B cell (primary cell): ENCODE data around the gene TET1. TPM values are rescaled to one million over a fixed set of nuclear protein-coding genes. Genes with fewer than 3 reads are reported as not detected.

Source experiments
- ATAC-seq: fragments of 200-7000 bp; cut with Tn5 transposase; one replicate; pipeline ENCODE4 v1.10.0; 2021; ENCODE audit warnings: low read depth, mild to moderate bottlenecking, moderate number of reproducible peaks, moderate library complexity
- CTCF ChIA-PET: fragments of 350-600 bp; sonication (Branson Sonifier 250); formaldehyde crosslinking; loops from one replicate; lab custom pipeline; 2021; ENCODE audit warnings: antibody characterized with exemption, inconsistent platforms; lab: Charles Lee
- POLR2A ChIA-PET: fragments of 350-600 bp; sonication (Branson Sonifier 250); formaldehyde crosslinking; loops from one replicate; lab custom pipeline; 2021; ENCODE audit warnings: antibody characterized with exemption; lab: Charles Lee
- DNase-seq: peaks from one replicate; pipeline ENCODE4 v3.0.0; 2013
- H2AFZ ChIP-seq: 2 replicates; pipeline ENCODE4 v1.6.1; 2012; ENCODE audit warnings: mild to moderate bottlenecking, low read depth, low read length; ENCODE audit not compliant: insufficient read depth, poor library complexity, severe bottlenecking
- H3K27ac ChIP-seq, 2 donors: 1 replicate in 1 of 2; 2 replicates in 1 of 2; pipeline ENCODE4 v1.5.1; 2012 to 2013; ENCODE audit warnings: low read length in 2 of 2, mild to moderate bottlenecking in 2 of 2, moderate library complexity in 1 of 2
- H3K27me3 ChIP-seq, 4 experiments: fragments of 200-600 bp in 1 of 4; sonication (generic) in 1 of 4; replicated peaks in 1 of 4; 1 replicate in 2 of 4; 2 replicates in 2 of 4; pipeline versions ENCODE4 v1.6.1 to v1.7.0; 2013 to 2016; ENCODE audit warnings: low read length in 3 of 4, mild to moderate bottlenecking in 2 of 4, mixed read lengths in 1 of 4, moderate library complexity in 1 of 4; ENCODE audit not compliant: insufficient read depth in 4 of 4, control insufficient read depth in 3 of 4; ENCODE audit errors: control extremely low read depth in 1 of 4
- H3K36me3 ChIP-seq, 2 experiments: replicated peaks in 1 of 2; 1 replicate in 1 of 2; 2 replicates in 1 of 2; pipeline versions ENCODE4 v1.6.1 to v1.7.1; 2013; ENCODE audit warnings: low read length in 1 of 2; ENCODE audit not compliant: insufficient read depth in 2 of 2, control insufficient read depth in 1 of 2; ENCODE audit errors: control extremely low read depth in 1 of 2, extremely low read depth in 1 of 2
- H3K4me1 ChIP-seq, 2 donors: fragments of 200-600 bp in 1 of 2; sonication (generic) in 1 of 2; 1 replicate in 1 of 2; 2 replicates in 1 of 2; pipeline versions ENCODE4 v1.5.1 to v1.6.1; 2013 to 2017; ENCODE audit warnings: low read length in 2 of 2; ENCODE audit not compliant: control insufficient read depth in 2 of 2, insufficient read depth in 2 of 2
- H3K4me2 ChIP-seq: replicated peaks from 2 replicates; pipeline ENCODE3; 2012; ENCODE audit warnings: mild to moderate bottlenecking, low read depth, low read length; ENCODE audit not compliant: poor library complexity, severe bottlenecking
- H3K4me3 ChIP-seq, 5 experiments: fragments of 200-600 bp in 1 of 5; sonication (generic) in 1 of 5; 1 replicate in 3 of 5; 2 replicates in 2 of 5; pipeline versions ENCODE4 v1.5.1 to v1.7.0; 2011 to 2016; ENCODE audit warnings: low read length in 4 of 5, mild to moderate bottlenecking in 4 of 5, low read depth in 2 of 5, control low read depth in 1 of 5, moderate library complexity in 1 of 5; ENCODE audit not compliant: insufficient read depth in 1 of 5; ENCODE audit errors: control extremely low read depth in 1 of 5, extremely low read depth in 1 of 5
- H3K79me2 ChIP-seq: fragments of 200-600 bp; sonication (generic); one replicate; pipeline ENCODE4 v1.6.0; 2016; ENCODE audit warnings: low read length; ENCODE audit not compliant: control insufficient read depth, insufficient read depth
- H3K9ac ChIP-seq: fragments of 200-600 bp; sonication (generic); 2 replicates; pipeline ENCODE4 v1.6.1; 2017; ENCODE audit warnings: mild to moderate bottlenecking, low read length, moderate library complexity
- H3K9me3 ChIP-seq, 3 donors: one replicate each; pipeline versions ENCODE4 v1.6.1 to v1.7.1; 2013; ENCODE audit warnings: low read length in 2 of 3; ENCODE audit not compliant: control insufficient read depth in 2 of 3, insufficient read depth in 1 of 3; ENCODE audit errors: control extremely low read depth in 1 of 3
- H4K20me1 ChIP-seq: 2 replicates; pipeline ENCODE4 v1.6.0; 2012; ENCODE audit warnings: mild to moderate bottlenecking, low read length; ENCODE audit not compliant: insufficient read depth, control insufficient read depth, poor library complexity, severe bottlenecking
- H3K27ac Mint-ChIP-seq: one replicate; pipeline ENCODE4 v1.8.0; 2021; ENCODE audit warnings: mixed read lengths
- H3K27me3 Mint-ChIP-seq: one replicate; pipeline ENCODE4 v1.8.0; 2021; ENCODE audit warnings: mixed read lengths
- H3K4me1 Mint-ChIP-seq: one replicate; pipeline ENCODE4 v1.8.0; 2021; ENCODE audit warnings: mixed read lengths
- H3K4me3 Mint-ChIP-seq: one replicate; pipeline ENCODE4 v1.8.0; 2021; ENCODE audit warnings: mixed read lengths
- H3K9me3 Mint-ChIP-seq: one replicate; pipeline ENCODE4 v1.8.0; 2022; ENCODE audit warnings: mixed read lengths; ENCODE audit not compliant: insufficient read depth
- EZH2 ChIP-seq: IDR thresholded peaks from 2 replicates; pipeline ENCODE4 v1.6.1; 2012; ENCODE audit warnings: borderline replicate concordance, low read depth, mild to moderate bottlenecking, moderate library complexity, low read length; ENCODE audit not compliant: insufficient read depth, poor library complexity, severe bottlenecking
- WGBS: methylation state at CpG from one replicate; pipeline ENCODE4 v1.1.5; 2013; ENCODE audit warnings: missing lambda C conversion rate; ENCODE audit not compliant: insufficient coverage; 5-methylcytosine and 5-hydroxymethylcytosine counted together
- intact Hi-C: fragments of 100-400 bp; cut with micrococcal nuclease; formaldehyde crosslinking; loops from one replicate; pipeline ENCODE4 v1.10.0; 2022
- polyA plus RNA-seq: library from polyadenylated mRNA; depleted of rRNA; stranded (reverse); fragments of >200 nt; gene quantifications from 2 replicates; pipeline ENCODE4 v1.2.3, GENCODE V29; 2012
- total RNA-seq, 2 donors: library from RNA; stranded (reverse); fragments of 120-200 nt in 1 of 2; gene quantifications; 1 replicate in 1 of 2; 2 replicates in 1 of 2; pipeline versions ENCODE4 v1.2.3 to v1.2.4, GENCODE V29; 2013 to 2022
- TF ChIP-seq, protein P1 (sequence below): fragments of 200-600 bp; IDR thresholded peaks from one replicate; pipeline ENCODE4 v1.8.0; 2022; ENCODE audit warnings: antibody characterized with exemption, mild to moderate bottlenecking

TET1 gene
- total and polyA plus RNA-seq, 2 donors (not counting 1 experiment from before 2014, with no cell fraction given) = 0.30 to 1.4 TPM

- peaks cover 27% of the 10 kb centered on the region for H3K4me1 Mint-ChIP-seq
- Histone ChIP-seq H3K36me3 (no peaks in the 10 kb centered on the region), H3K9me3 (peaks cover 0 to 13% (median 0%) of the 10 kb centered on the region in 3 donors), H3K9ac (peak overlapping the region; percentile 62), H3K27ac (no peak overlapping the region), H2AFZ (peak overlapping the region; percentile 80), H3K4me1 (peaks cover 32 to 35% of the 10 kb centered on the region in 2 donors), H4K20me1 (no peaks in the 10 kb centered on the region), H3K79me2 (no peaks in the 10 kb centered on the region), H3K27me3 (peaks cover 0 to 48% (median 31%) of the 10 kb centered on the region in 4 experiments), H3K4me3 (peak overlapping the region; percentile 21 to 64 (median 49)), H3K4me2 (peak overlapping the region; percentile 94)
- POLR2A ChIA-PET = no interaction called here
- intact Hi-C loops = loop anchor here (2.0 kb wide), 1 partner anchor 41 kb away; no protein-coding TSS in a partner anchor
- no peak for TF ChIP-seq EZH2
- TF ChIP-seq, protein P1, sequence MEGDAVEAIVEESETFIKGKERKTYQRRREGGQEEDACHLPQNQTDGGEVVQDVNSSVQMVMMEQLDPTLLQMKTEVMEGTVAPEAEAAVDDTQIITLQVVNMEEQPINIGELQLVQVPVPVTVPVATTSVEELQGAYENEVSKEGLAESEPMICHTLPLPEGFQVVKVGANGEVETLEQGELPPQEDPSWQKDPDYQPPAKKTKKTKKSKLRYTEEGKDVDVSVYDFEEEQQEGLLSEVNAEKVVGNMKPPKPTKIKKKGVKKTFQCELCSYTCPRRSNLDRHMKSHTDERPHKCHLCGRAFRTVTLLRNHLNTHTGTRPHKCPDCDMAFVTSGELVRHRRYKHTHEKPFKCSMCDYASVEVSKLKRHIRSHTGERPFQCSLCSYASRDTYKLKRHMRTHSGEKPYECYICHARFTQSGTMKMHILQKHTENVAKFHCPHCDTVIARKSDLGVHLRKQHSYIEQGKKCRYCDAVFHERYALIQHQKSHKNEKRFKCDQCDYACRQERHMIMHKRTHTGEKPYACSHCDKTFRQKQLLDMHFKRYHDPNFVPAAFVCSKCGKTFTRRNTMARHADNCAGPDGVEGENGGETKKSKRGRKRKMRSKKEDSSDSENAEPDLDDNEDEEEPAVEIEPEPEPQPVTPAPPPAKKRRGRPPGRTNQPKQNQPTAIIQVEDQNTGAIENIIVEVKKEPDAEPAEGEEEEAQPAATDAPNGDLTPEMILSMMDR = no peak
- H3K27ac Mint-ChIP-seq = no peak overlapping the region
- H3K4me3 Mint-ChIP-seq = peak overlapping the region; percentile 82
- no peaks in the 10 kb centered on the region for H3K9me3 Mint-ChIP-seq
- peak; percentile 36 for ATAC-seq
- H3K27me3 Mint-ChIP-seq = peaks cover 70% of the 10 kb centered on the region
- CTCF ChIA-PET = no interaction called here
- WGBS = 12% methylated on average over 4 of the region's 6 CpGs
- DNase-seq = no peak
Observed at GRCh38 chr10:68559841-68560185, 324 bp upstream of the TET1 start.

GRCh38 chr10:68560943-68561864 is 1.1 kb downstream of the TET1 start:
- H3K79me2 ChIP-seq = no peaks in the 10 kb centered on the region
- no peaks in the 10 kb centered on the region for H3K36me3 ChIP-seq
- H3K9ac ChIP-seq = peak overlapping the region; percentile 62
- peak overlapping the region; percentile 94 for H3K4me2 ChIP-seq
- Mint-ChIP-seq H3K4me3 (peak overlapping the region; percentile 84), H3K27me3 (peaks cover 71% of the 10 kb centered on the region), H3K9me3 (no peaks in the 10 kb centered on the region), H3K27ac (no peak overlapping the region), H3K4me1 (peaks cover 27% of the 10 kb centered on the region)
- peak overlapping the region; percentile 80 for H2AFZ ChIP-seq
- 3% methylated on average over 40 of the region's 55 CpGs for WGBS
- intact Hi-C loops = loop anchor here (2.0 kb wide), 1 partner anchor 40 kb away; no protein-coding TSS in a partner anchor
- CTCF ChIA-PET = no interaction called here
- H3K27ac ChIP-seq = no peak overlapping the region
- peak overlapping the region in 4 of 5 experiments; percentile 11 to 64 (median 52) for H3K4me3 ChIP-seq
- DNase-seq = peak; percentile 33
- peaks cover 0 to 13% (median 0%) of the 10 kb centered on the region in 3 donors for H3K9me3 ChIP-seq
- POLR2A ChIA-PET = no interaction called here
- TF ChIP-seq, protein P1 = no peak
- TF ChIP-seq EZH2 = no peak
- peak; percentile 28 for ATAC-seq
- H3K4me1 ChIP-seq = peaks cover 32 to 35% of the 10 kb centered on the region in 2 donors
- peaks cover 0 to 51% (median 31%) of the 10 kb centered on the region in 4 experiments for H3K27me3 ChIP-seq
- no peaks in the 10 kb centered on the region for H4K20me1 ChIP-seq
